Limb (tissue), 2 donors: ENCODE data around the gene ZNF44.

Experiments used
- DNase-seq, 2 donors: peaks; one replicate each; pipeline ENCODE4 v3.0.0-alpha.2; 2016; ENCODE audit errors: extremely low spot score in 2 of 2

The ZNF44 gene

DNA sequence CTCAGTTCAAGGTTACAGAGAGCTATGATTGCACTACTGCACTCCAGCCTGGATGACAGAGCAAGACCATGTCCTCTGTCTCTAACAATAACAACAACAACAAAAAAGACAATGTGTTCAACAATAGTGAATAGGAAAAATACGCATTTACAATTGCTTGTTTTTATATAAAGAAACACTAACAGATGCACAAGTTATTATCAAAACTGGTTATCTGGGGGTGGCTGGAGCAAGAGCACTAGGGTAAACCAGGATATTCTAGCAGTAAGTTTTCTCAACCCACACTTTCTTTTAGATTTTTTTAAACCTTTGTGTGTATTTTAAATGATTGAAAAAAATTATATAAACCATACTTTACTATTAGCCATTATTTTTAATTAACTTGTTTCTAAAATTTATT lies 33.1 kb downstream of the ZNF44 start:
- no peak for DNase-seq

DNA sequence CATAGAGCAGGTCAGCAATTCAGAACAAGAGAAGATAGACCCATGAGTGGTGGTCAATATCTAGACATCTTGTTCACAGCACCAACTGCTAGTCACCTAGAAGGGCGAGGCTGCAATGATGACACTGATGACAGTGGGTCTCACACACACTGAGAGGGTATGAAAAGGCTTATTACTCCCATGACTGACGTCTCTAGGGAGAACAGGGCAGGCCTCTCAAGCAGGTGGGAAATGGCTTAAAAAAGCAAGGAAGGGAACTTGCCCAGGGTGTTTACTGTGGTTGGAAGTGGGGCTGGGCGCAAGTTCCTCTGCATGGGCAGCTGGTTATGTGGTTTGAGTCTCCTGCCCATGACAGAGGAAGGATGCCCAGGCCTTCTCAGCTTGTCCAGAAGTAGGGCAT lies 33.8 kb downstream of the ZNF44 start:
- DNase-seq: no peak

GRCh38 chr19:12260236-12260635 lies 34.4 kb downstream of the ZNF44 start:
- no peak for DNase-seq

DNA sequence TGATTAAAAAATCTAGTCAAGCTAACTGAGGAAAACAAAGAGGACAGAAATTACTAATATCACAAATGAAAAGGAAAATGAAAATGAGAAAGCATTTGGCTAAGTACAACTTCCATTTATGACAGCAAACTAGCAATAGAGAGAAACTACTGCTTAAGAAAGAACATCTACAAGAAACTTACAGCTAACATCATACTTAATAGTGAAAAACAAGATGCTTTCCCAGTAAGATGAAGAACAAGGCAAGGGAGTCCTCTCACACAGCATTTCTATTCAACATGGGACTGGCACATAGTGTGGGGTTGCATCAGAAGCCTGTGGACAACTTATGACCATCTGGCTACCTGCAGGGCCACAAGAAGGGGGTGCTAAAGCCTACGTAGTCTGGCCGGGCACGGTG lies 39.3 kb downstream of the ZNF44 start:
- no peak for DNase-seq

DNA sequence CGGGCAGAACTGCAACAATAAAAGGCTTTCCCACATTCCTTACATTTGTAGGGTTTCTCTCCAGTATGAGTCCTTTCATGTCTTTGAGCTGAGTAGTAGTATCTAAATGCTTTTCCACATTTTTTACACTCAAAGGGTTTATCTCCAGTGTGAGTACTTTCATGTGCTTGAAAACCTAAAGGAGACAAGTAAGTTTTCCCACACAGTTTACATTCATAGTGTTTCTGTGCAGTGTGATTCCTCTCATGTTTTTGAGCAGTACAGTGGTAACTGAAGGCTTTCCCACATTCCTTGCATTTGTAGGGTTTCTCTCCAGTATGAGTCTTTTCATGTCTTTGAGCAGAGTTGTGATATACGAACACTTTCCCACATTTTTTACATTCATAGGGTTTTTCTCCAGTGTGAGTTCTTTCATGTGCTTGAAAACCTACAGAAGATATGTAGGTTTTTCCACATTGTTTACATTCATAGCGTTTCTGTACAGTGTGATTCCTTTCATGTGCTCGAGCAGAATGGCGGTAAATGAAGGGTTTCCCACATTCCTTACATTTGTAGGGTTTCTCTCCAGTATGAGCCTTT lies 47.0 kb downstream of the ZNF44 start:
- DNase-seq: no peak

DNA sequence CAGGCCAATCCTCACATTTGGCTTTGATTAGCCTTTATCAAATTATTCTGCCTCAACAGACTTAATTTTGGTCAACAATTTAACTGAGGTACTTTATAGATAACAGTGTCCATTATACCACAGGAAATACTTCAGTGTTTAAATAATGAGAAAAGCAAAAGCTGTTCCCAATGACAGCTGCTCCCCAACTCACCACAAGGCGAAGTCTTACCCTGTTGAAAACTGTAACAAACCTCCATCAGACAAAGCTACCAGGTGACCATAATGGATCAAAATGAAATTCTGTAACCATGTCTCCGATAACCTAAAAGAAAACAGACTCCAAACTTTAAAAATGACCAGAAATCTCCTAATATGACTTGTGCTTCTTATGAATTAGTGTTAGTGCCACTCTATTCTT lies 50.3 kb downstream of the ZNF44 start:
- DNase-seq: no peak

GRCh38 chr19:12237143-12237839 lies 57.4 kb downstream of the ZNF44 start:
- no peak for DNase-seq

DNA sequence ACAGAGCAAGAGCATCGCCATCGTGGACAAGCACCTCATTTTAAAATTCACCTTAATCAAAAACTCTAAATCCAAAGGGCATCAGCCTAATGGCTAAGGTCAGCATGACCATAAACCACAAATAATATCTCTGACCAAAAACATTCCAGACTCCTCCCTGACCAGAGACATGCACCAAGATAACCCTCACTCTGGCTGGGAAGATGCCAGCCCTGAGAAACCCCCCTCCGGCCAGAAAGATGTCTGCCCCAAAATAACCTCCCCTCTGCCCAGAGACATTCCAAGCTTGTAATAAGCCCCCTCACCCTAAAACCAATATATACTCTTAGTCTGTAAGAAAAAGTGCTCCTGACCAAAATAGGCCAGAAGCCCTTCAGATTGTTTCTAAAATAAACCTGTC lies 61.7 kb downstream of the ZNF44 start:
- DNase-seq: peak in 1 of 2 donors; percentile 1

GRCh38 chr19:12230751-12231733 lies 63.6 kb downstream of the ZNF44 start:
- no peak for DNase-seq

- DNase-seq: no peak
These were observed 64.7 kb downstream of the ZNF44 start for GRCh38 chr19:12229990-12230389.

GRCh38 chr19:12224676-12225075 lies 70.0 kb downstream of the ZNF44 start:
- no peak for DNase-seq

- no peak for DNase-seq
These were observed 71.6 kb downstream of the ZNF44 start for GRCh38 chr19:12222980-12223630.
